Transverse colon (tissue), 4 donors: ENCODE data around the gene LATS2.

Experiments used
- CTCF ChIP-seq, 5 experiments: fragments of 200-600 bp in 3 of 5; fragments of 450-650 bp in 2 of 5; sonication (generic) in 3 of 5; IDR thresholded peaks; 1 replicate in 2 of 5; 2 replicates in 3 of 5; pipeline ENCODE4 v1.5.1; 2016 to 2017; ENCODE audit warnings: antibody characterized with exemption in 5 of 5, inconsistent platforms in 3 of 5, mild to moderate bottlenecking in 2 of 5, moderate library complexity in 1 of 5
- EP300 ChIP-seq: sonication (generic); formaldehyde crosslinking; IDR thresholded peaks from one replicate; pipeline ENCODE4 v1.6.1; 2017; ENCODE audit warnings: antibody characterized with exemption, low read depth
- POLR2A ChIP-seq: fragments of 450-650 bp; IDR thresholded peaks from one replicate; pipeline ENCODE4 v1.6.1; 2016; ENCODE audit warnings: antibody characterized with exemption, mild to moderate bottlenecking, moderate library complexity
- POLR2AphosphoS5 ChIP-seq, 3 donors: sonication (generic); formaldehyde crosslinking; IDR thresholded peaks; one replicate each; pipeline ENCODE4 v1.6.1; 2016; ENCODE audit warnings: antibody characterized with exemption in 3 of 3

GRCh38 chr13:21109168-21109567 is 47.8 kb upstream of the LATS2 start:
- TF ChIP-seq EP300 (no peak), CTCF (IDR thresholded peaks at IDR 0.05) (no peak), POLR2A (no peak), POLR2AphosphoS5 (IDR thresholded peaks at IDR 0.05) (no peak)
